ENCODE data around the gene C1RL. TPM values are rescaled to one million over a fixed set of nuclear protein-coding genes. Genes with fewer than 3 reads are reported as not detected.

Gene C1RL
- total RNA-seq, 6 experiments from 2014 or later: 8.5 to 20.0 (median 15.8) TPM

- no peak overlapping the region for H3K27ac Mint-ChIP-seq
- TF ChIP-seq CTCF (IDR thresholded peaks at IDR 0.05): no peak
- no peak for DNase-seq
- no peak overlapping the region for H3K4me3 Mint-ChIP-seq
- peaks cover 5% of the 10 kb centered on the region for H3K27me3 Mint-ChIP-seq (ENCODE audit: insufficient read depth)
- no peaks in the 10 kb centered on the region for H3K9me3 Mint-ChIP-seq
- H3K4me1 Mint-ChIP-seq (ENCODE audit: low read depth): peaks cover 5% of the 10 kb centered on the region
- no peaks in the 10 kb centered on the region for H3K36me3 Mint-ChIP-seq (ENCODE audit: low read depth)
Measured at GRCh38 chr12:7046383-7047105, 62.5 kb downstream of the C1RL start.

DNA sequence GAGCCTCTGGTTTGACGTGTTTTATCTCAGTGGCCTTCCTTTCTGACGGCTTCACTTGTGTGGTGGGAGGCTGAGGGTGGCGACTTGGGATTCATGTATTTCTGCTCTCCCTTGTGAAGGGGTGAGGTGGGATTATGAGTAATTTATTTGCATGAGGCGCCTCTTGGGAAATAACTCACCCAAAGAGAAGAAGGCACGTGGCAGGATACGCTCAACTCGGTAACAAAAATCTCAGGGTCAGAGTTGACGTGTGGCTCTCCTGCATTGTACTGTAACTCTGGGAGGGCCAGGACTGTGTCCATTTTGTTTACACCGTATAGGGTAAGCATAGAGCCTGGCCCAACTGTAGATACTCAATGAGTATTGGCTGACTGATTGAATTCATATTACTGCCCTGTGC lies 63.1 kb downstream of the C1RL start:
- peaks cover 2% of the 10 kb centered on the region for H3K27me3 Mint-ChIP-seq (ENCODE audit: insufficient read depth)
- no peak for TF ChIP-seq CTCF (IDR thresholded peaks at IDR 0.05)
- H3K9me3 Mint-ChIP-seq: no peaks in the 10 kb centered on the region
- no peak for DNase-seq
- no peak overlapping the region for H3K27ac Mint-ChIP-seq
- no peak overlapping the region for H3K4me3 Mint-ChIP-seq
- peaks cover 5% of the 10 kb centered on the region for H3K4me1 Mint-ChIP-seq (ENCODE audit: low read depth)
- H3K36me3 Mint-ChIP-seq (ENCODE audit: low read depth): no peaks in the 10 kb centered on the region

Other genes with a start within 250 kb of the C1RL start
- gene TPI1, start 241.7 kb downstream of the C1RL start, total RNA-seq (2021; fragmentation: NEBNext Ultra II Directional; extraction: Animal tissue kit (Norgen Biotek cat#: 25700)): 100 to 1,000 TPM; 853 to 931 (median 870) TPM
- 10 to 100 TPM; 12.1 to 13.9 (median 13.0) TPM for gene SPSB2, start 235.9 kb downstream of the C1RL start, total RNA-seq (2021; fragmentation: NEBNext Ultra II Directional; extraction: Animal tissue kit (Norgen Biotek cat#: 25700))
- 1 to 10 TPM; 5.5 to 7.9 (median 6.6) TPM for gene LRRC23, start 204.4 kb downstream of the C1RL start, total RNA-seq (2021; fragmentation: NEBNext Ultra II Directional; extraction: Animal tissue kit (Norgen Biotek cat#: 25700))
- 10 to 100 TPM; 18.9 to 26.9 (median 24.7) TPM for gene ENO2, start 194.6 kb downstream of the C1RL start, total RNA-seq (2021; fragmentation: NEBNext Ultra II Directional; extraction: Animal tissue kit (Norgen Biotek cat#: 25700))
- 100 to 1,000 TPM in 4 of 6 experiments, 10 to 100 TPM in 2; 96.8 to 120 (median 107) TPM for gene ATN1, start 181.3 kb downstream of the C1RL start, total RNA-seq (2021; fragmentation: NEBNext Ultra II Directional; extraction: Animal tissue kit (Norgen Biotek cat#: 25700))
- gene RNU7-1, start 165.4 kb downstream of the C1RL start, total RNA-seq (2021; fragmentation: NEBNext Ultra II Directional; extraction: Animal tissue kit (Norgen Biotek cat#: 25700)): not detected
- 100 to 1,000 TPM; 115 to 131 (median 123) TPM for gene C12orf57, start 165.2 kb downstream of the C1RL start, total RNA-seq (2021; fragmentation: NEBNext Ultra II Directional; extraction: Animal tissue kit (Norgen Biotek cat#: 25700))
- gene PTPN6, start 157.9 kb downstream of the C1RL start, total RNA-seq (2021; fragmentation: NEBNext Ultra II Directional; extraction: Animal tissue kit (Norgen Biotek cat#: 25700)): not detected
- 100 to 1,000 TPM; 160 to 198 (median 182) TPM for gene PHB2, start 138.6 kb downstream of the C1RL start, total RNA-seq (2021; fragmentation: NEBNext Ultra II Directional; extraction: Animal tissue kit (Norgen Biotek cat#: 25700))
- 10 to 100 TPM; 64.9 to 83.7 (median 75.6) TPM for gene EMG1, start 138.3 kb downstream of the C1RL start, total RNA-seq (2021; fragmentation: NEBNext Ultra II Directional; extraction: Animal tissue kit (Norgen Biotek cat#: 25700))
- 10 to 100 TPM; 17.4 to 28.4 (median 21.6) TPM for gene LPCAT3, start 90.7 kb downstream of the C1RL start, total RNA-seq (2021; fragmentation: NEBNext Ultra II Directional; extraction: Animal tissue kit (Norgen Biotek cat#: 25700))
- gene C1S, start 48.5 kb downstream of the C1RL start, total RNA-seq (2021; fragmentation: NEBNext Ultra II Directional; extraction: Animal tissue kit (Norgen Biotek cat#: 25700)): 10 to 100 TPM; 21.9 to 30.8 (median 30.2) TPM
- gene C1R, start 16.8 kb downstream of the C1RL start, total RNA-seq (2021; fragmentation: NEBNext Ultra II Directional; extraction: Animal tissue kit (Norgen Biotek cat#: 25700)): 10 to 100 TPM in 5 of 6 experiments, 1 to 10 TPM in 1; 9.3 to 43.4 (median 36.0) TPM
- not detected for gene RBP5, start 19.7 kb upstream of the C1RL start, total RNA-seq (2021; fragmentation: NEBNext Ultra II Directional; extraction: Animal tissue kit (Norgen Biotek cat#: 25700))
- 10 to 100 TPM; 10.4 to 15.5 (median 13.7) TPM for gene CLSTN3, start 21.2 kb upstream of the C1RL start, total RNA-seq (2021; fragmentation: NEBNext Ultra II Directional; extraction: Animal tissue kit (Norgen Biotek cat#: 25700))
- 10 to 100 TPM; 19.8 to 24.4 (median 22.2) TPM for gene PEX5, start 80.5 kb upstream of the C1RL start, total RNA-seq (2021; fragmentation: NEBNext Ultra II Directional; extraction: Animal tissue kit (Norgen Biotek cat#: 25700))
- not detected for gene ACSM4, start 194.9 kb upstream of the C1RL start, total RNA-seq (2021; fragmentation: NEBNext Ultra II Directional; extraction: Animal tissue kit (Norgen Biotek cat#: 25700))

Data from HFFc6 (cell line).